Fibroblast of skin of back (primary cell): Measurements from ENCODE around the gene RPS6KA2.
A peak's percentile ranks its signal among the peaks of the same experiment; 100 is the strongest.
"Not testable (repeated sequence)": the region's sequence is repeated elsewhere in the genome, so short reads cannot be mapped to it uniquely, and the experiment has no call there.

Experiments used
- DNase-seq: peaks from one replicate; pipeline ENCODE4 v3.0.0-alpha.2; 2013

The RPS6KA2 gene

DNA sequence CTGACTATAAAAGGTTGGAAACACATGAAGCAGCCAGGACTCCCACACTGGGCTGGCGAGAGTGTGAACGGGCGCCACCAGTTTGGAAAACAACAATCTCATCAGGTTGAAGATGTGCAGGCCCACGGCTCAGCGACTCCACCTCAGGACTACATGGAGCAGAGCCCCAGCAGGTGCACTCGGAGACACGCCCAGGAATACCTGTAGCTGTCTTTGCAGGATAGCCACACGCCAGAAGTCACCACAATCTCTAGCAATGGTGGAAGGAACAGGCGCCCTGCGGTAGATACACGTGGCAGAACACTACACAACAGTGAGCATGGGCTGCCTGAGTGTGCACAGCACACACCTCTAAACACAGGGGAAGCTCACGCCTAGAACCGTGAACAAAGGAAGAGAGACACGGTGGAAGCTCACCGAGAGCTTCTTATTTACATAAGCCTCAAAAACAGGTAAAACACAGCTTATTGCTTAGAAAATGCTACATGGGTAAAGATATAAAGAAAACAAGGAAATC, 28.7 kb upstream of the RPS6KA2 start:
- DNase-seq: no peak

DNA sequence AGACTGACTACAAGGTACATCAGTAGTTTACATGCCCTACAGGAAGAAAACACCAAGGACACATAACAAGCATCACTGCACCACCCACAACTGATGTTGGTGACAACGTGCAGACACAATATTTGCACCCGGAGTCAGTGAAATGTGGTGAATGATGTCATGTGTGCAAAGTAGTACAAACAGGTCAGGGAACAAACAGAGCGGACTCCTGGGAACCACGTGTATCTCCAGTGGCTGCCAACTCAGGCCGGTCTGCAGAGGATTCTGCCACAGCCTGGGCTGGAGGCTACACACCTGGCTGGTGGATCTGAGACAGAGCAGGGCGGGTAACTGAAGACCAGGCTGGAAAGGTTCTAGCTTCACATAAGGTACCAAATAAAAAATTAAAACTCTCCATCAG, 28.2 kb upstream of the RPS6KA2 start:
- DNase-seq: no peak

DNA sequence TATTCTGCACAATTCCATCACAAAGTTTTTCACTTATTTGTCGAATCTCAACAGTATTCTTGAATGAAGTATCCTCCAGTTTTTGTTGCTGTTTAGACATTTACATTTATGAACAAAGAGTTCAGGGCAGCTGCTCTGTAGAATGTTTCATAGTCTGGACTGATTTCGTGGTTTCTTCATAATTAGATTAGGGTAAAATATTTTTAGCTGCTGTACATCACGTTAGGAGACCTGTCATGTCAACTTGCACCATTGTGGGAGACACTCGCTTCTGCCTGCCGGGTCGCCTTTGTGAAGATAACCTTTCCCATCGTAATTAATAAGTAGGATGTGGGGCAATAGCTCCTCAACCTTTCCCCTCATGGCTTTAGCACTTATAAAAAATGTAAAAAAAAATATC, 27.5 kb upstream of the RPS6KA2 start:
- DNase-seq: no peak

DNA sequence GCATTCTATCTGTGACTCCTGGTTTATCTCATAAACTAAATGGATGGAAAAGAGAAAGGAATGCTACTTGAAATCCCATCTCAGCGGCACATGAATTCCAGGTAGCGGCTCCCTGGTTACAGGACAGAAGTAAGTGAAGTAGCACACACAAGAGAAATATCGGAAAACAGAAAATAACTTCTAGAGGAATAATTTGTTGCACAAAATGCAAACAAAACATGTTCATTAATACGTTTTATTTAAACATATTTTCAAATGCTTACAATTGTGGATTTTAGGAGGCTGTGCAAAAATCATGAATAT, 26.5 kb upstream of the RPS6KA2 start:
- DNase-seq: no peak

DNA sequence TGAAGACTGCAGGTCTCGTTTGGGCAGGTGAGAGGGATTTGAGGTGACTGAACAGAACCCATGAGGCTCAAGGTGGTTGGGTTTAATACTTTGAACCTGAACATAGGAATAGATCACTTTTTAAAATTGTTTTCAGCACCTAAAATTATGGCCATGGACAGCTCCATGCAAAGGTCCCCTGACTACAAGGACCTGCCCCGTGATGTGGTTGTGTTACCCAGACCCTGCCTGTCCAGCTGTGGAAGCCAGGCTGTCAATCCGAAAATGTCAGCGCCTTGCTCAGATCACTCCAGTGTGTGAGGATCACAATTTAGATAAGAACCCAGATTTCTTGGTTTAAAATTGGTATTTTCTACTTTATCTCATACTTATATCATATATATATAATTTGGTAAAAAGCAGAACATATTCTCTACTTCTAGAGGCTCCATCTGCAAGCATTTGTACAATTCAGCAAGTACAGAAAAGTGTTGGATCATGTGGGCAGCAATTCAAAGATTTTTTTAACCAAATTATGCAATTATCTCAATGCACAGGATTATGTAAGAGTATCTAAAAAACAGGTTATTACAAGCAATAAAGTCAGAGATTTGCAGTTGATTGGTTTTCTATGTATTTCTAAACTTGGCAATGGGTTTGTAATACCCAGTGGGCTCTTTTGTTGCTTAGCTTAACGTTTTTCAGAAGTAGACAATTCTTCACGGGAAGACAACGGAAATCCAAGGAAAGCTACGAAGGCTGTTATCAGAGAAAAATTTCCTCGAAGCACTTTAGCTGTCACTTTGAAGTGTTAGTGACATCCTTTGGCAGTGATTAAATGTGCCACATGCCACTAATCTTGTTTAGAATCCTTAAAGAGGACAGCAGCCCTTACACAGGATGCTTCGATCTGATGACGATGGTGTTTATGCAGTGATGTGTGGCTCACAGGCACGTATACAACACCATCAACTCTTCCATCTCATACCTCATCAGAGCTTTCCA, 24.1 kb upstream of the RPS6KA2 start:
- no peak for DNase-seq

DNA sequence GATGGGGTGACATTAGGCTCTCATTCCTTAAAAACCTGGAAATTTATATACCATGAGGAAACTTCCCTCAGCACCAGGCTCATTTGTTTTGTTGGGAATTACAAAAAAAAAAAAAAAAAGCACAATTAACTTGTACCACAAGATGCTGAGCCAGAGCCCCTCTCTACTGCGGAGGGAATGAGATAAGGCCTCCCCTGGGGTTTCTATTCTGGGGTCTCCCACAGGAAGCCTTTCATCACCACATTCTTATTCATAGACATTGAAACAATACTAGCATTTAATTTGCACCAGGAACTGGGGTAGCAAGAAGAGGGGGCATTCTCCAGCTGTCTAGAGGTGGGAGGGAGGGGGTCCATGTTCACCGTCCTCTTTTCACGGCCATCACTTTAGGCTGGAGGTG, 23.0 kb upstream of the RPS6KA2 start:
- DNase-seq: no peak

DNA sequence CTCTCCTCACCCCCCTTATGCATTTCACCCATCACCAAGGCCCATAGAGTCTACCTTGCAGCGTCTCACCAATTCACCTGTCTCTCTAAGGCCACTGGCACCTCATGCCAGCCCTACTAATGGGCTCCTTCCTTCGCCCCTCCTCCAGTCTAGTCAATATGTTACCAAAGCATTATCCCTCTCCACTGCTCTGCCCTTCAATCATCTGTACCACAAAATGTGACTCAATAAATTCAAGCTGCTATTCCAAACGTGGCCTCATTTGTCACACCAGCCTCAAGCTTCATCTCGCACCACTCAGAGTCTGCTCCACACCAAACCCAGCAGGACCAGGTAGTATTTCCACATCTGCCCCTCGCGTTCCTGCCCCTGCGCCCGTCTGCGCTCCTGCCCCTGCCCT, 21.8 kb upstream of the RPS6KA2 start:
- no peak for DNase-seq

DNA sequence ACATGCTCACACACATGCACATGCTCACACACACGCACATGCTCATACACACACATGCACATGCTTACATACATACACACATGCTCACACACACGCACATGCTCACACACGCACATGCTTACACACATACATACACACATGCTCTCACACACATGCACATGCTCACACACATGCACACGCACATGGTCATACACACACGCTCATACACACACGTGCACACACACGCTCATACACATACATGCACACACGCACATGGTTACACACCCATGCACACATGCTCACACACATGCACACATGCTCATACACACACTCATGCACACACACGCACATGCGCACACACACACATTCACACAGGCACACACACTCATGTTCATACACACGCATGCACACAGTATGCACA, 20.8 kb upstream of the RPS6KA2 start:
- no peak for DNase-seq

DNA sequence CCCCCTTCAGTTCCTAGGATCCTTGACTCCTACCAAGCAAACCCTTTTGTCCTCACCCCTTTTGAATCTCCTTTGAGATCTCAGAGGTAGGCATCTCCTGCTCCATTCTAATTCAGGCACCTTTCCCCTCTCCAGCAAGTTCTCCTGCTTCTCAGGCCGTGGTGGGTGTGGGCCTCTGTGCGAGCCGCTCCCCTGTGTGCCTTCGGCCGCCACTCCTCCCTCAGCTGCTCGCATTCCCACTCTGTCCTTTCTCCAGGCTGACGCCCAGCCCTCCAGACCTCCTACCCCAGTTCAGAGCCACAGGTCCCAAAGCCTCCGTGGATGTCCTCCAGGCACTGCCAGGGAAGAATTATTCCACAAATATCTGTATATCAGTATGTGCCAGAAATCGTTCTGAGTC, 19.7 kb upstream of the RPS6KA2 start:
- no peak for DNase-seq

DNA sequence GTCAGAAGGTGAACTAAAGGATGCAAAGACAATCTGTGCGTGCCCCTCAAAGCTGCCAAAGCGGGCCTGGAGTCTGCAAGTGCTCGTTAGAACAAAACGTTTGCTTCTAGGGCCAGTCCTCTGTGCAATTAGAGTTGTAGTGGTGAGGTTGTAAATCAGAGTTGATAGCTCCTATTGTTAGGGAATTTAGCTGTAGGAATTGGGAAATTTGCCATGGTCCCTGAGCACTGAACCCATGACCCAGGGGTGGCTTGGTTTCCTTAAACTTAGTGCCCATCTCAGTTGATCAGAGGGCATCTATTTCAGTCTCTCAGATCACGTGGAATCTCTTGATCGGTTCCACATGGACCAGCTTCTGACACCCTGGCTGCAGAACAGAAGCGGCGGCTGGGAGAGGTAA, 18.8 kb upstream of the RPS6KA2 start:
- DNase-seq: no peak

DNA sequence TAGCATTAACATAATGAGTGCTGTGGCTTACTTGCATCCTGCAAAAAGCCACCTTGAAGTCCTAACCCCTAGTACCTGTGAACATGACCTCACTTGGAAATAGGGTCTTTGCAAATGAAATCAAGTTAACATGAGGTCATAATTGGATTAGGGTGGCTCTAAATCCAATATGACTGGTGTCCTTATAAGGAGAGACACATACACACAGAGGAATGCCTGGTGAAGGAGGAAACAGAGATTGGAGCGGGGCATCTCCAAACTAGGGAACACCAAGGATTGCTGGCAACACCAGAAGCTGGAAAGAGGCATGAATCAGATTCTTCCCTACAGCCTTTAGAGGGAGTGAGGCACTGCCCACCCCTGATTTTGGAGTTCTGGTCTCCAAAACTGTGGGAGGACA, 17.6 kb upstream of the RPS6KA2 start:
- DNase-seq: peak; percentile 66

DNA sequence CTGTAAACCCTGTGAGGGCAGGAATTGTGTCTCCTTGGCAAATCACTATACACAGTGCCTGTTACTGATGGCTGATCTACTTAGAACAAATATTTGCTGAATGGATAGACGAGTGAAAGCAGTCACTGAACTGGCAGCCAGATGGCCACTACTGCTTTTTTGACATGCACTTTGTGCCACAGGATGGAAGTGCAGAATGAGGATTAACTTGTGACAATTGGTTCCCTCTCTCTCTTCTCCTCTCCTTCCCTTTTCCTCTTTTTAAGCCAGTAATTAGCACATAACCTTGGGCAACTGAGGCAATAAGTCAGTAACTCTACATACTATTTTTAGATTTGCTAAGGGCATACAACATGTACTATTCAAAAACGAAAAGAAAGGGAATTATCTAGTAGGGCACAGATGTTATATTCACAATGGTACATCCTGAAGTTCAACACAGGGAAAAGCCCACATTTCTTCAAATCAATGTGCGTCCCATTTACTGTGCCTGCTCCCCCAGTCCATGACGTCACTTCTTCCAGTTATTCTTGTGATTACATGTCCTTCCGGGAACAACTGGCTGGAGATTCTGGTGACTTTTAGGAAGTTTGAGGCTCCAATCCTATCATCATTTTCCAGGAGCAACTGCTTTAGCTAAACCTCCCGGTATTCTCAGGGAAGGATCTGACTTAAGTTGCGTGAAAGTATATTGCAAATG, 17.0 kb upstream of the RPS6KA2 start:
- no peak for DNase-seq

DNA sequence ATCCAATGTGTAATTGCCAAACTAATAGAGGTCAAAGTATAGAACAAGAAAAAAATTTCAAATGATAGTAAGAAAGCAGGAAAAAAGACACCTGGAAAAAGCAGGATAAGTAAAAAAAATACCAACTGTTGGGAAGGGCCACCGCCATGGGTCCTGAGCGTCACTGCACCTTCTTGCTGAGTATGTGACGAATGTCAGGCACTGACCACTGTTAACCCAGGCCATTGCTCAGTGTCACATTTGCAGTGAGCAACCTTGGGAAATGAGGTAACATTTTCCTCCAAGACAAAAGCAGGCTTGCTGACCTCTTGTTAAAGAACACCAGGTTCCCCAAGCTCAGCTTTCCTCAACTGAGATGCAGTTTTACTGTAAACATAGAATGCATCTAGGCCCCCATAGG, 15.6 kb upstream of the RPS6KA2 start:
- DNase-seq: no peak

DNA sequence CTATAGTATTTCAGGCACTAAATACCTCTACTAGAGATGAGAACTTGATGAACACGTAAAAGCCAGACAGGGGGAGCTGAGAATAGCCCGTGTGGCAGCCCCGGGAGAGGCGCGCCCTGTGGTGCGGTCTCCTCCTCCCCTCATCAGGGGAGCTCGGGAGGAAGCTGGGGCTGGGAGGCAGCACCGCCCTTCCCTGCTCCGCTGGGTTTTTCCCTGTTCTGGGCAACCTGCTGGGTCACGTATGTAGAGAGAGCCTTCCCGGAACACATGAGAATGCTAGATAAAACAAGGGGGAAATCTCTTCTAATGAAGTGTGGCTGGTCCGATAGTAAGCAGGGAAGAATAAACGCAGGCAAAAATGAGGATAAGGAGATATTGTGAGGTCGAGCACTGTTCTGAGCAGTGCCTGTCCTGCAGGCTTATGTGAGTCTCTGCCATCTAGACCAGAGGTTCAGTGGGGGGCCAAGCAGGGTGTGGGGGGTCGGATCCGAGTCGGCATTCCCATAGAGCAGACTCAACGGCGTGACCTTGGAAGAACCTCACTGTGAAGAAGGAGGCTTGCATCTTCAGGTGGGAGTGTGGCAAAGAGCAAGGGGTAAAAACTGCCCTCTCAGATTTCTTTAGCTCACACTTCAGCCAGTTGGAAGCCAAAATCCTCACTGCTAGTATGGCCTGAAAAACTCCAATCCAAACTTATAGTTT, 13.4 kb upstream of the RPS6KA2 start:
- DNase-seq: peak; percentile 16

DNA sequence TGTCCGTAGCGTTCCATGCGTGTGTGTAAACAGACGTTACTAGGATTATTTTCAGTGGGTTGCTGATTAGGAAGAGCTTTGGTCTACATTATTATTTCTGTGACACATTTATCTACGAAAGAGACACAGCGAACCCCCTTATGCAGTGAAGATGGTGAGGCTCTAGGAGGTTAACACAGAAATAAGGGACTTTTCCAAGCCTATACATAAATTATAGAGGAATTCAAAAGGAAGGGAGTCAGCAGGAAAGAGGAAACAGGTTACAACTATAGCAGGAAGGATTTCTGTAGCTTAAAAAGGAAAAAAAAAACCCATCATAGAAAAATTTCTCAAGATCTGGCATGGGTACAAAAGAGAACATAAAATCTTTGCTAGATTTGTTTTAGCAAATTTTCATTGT, 12.9 kb upstream of the RPS6KA2 start:
- no peak for DNase-seq

DNA sequence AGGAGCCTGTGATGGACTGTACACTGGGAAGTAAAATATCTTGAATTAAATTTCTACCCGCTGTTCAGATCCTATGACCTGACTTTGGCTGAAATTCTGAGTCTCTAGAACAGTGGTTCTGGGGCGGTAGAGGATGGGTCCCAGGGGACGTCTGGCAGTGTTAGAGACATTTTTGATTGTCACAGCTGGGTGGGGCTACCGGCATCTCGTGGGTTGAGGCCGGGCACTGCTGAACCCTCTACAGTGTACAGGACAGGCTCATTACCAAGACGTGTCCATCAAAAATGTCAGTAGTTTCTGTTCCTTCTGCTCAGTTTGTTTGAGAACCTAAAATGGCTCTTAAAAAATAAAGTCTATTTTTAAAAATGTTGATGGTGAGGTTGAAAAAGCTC, 11.5 kb upstream of the RPS6KA2 start:
- no peak for DNase-seq

DNA sequence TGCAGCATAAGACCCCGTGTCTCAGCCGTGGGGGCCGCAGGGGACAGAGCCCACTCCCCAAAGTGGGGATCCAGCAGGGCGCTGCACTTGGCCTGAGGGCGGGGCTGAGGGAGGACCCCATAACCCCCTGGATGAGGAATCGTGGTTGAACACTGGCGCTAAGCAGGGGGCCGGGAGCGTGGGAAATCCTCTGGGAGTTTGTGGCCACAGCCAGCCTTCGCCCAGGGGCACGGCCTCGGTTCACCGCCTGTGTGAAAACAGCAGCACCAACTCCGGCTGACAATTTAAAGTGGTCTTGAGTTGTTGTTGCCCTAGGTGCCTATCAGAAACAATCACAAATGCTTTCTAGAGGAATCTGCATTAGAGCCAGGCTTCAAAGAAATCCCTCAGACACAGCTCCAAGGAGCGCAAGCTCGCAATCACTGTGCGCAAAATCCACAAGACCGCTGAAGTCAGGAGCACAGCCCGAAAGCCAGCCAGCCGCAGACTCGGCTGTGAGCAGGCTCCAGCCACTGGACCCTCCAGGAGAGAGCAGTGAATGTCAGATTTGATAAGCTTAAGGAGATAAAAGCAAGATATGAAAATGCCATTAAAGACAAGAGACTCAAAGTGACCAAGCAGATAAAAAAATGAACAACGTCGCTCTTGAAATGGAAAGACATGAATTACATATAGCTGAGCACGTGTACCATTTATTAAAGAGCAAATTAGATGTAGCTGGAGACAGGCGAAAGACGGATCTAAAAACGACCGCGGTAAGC, 10.9 kb upstream of the RPS6KA2 start:
- no peak for DNase-seq

DNA sequence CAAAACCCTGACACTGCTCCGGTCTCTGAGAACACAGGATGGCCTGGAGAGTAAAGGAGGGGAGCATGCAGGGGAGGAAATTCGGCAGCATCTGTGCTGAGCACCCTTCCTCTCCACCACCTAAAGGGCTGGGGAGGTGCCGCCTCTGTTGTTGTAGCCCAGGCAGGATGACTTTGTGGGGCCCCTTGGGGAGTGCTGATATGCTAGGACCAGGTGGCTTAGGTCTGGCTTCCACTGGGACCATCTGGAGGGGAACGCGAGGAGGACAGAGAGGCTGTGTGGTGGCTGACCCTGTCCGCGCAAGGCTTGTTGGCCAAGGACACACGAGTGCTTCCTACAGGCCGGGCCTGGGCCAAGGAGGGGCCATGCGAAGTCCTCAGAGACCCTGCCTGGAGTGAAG, 9.9 kb upstream of the RPS6KA2 start:
- no peak for DNase-seq

DNA sequence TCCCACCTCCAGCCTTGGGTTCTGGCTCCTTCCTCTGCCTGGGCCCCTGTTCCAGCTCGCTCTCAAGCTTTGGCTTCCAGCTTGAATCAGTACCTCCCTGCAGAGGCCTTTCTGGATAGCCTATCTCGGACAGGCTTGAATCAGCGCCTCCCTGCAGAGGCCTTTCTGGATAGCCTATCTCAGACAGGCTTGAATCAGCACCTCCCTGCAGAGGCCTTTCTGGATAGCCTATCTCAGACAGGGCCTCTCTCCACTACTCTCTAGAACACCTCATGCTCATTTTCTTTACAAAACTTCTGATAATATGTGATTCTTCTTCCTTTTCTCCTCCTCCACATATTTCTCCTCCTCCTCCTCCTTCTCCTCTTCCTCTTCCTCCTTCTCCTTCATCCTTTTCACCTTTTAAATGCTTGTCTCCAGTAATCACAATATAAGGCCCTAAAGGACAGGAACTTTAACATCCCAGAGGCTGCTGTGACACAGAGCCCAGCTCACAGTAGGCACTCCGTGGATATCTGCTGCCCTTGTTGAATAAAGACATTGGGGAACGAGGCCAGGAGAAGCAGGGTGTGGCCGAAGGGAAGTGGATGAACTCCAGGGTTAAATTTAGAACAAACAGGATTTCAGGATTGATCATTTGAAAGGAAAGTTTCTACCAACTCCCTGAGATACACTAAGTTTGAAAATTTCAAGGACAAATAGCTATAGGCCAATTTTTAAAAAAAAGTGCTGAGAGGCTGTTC, 9.3 kb upstream of the RPS6KA2 start:
- peak; percentile 12 for DNase-seq

DNA sequence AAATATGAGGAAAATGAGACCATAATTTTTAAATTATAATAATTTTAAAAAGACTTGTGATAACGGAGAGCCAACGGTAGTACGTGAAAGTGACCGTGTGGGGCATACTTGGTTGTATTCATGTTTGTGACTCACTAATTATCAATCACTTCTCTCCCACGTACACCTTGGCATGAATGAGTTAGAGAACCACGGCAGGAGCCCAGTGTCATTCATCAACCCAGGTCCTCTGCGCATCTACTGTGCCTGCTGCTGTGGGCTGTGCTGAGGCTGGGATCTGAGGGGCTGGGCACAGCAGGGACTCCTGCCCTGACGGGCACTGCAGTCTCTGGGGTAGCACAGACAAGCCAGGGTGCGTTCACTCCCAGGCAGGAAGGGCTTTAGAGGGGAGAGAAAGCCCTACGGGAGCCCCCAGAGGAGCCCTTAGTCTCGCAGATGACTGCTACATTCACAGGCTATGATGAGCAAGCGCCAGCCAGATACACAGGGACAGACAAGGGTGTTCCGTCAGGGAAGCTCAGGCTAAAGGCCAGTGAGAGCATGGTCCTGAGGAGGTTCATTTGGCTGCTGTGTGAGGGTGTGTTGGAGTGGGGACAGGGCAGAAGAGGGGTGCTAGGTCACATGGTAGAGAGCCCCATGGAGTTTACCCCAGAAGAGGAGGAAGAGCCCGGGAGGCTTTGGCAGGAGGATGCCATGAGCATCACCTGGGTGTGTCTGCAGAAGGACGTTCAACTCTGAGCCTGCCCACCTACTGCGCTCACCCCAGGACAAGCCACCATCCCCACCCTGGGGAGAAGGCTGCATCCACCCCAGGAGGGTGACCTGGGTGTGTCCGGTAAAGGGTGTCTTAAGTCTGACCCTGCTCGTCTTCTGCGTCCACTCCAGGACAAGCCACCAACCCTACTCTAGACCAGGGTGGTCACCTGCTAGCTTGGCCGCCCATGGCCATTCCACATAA, 8.2 kb upstream of the RPS6KA2 start:
- no peak for DNase-seq

DNA sequence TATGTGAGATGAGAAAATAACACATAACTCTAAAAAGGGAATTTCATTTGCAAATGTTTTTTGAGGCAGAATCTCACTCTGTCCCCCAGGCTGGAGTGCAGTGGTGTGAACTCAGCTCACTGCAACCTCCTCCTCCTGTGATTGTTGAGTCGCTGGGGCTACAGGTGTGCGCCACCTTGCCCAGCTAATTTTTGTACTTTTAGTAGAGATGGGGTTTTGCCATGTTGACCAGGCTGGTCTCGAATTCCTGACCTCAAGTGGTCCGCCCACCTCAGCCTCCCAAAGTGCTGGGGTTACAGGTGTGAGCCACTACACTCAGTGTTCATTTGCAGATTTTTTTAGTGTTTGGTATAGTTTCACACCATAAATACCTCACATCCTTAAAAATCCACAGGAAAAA, 7.5 kb upstream of the RPS6KA2 start:
- not testable (repeated sequence) for DNase-seq
